ENCODE measurements around the gene PAPSS2. TPM values are rescaled to one million over a fixed set of nuclear protein-coding genes. Genes with fewer than 3 reads are reported as not detected.

Gene PAPSS2
- total RNA-seq, 2 experiments from 2014 or later = not detected

- Histone ChIP-seq H3K9me3 (ENCODE audit: low read length) (no peaks in the 10 kb centered on the region), H3K9me2 (ENCODE audit: insufficient read depth, low read length) (no peaks in the 10 kb centered on the region), H3K36me3 (ENCODE audit: insufficient read depth, low read length) (no peaks in the 10 kb centered on the region), H3K79me2 (ENCODE audit: insufficient read depth, low read depth, low read length) (no peaks in the 10 kb centered on the region), H3K4me3 (ENCODE audit: low read depth, low read length, poor library complexity, severe bottlenecking) (no peak overlapping the region), H3K4me2 (ENCODE audit: low read length) (no peak overlapping the region), H2AFZ (ENCODE audit: low read length) (no peak overlapping the region), H4K20me1 (ENCODE audit: insufficient read depth, low read length) (no peaks in the 10 kb centered on the region), H3K27ac (ENCODE audit: low read depth, low read length, poor library complexity, severe bottlenecking) (no peak overlapping the region), H3K4me1 (ENCODE audit: insufficient read depth, low read length, poor library complexity, severe bottlenecking) (no peaks in the 10 kb centered on the region)
- intact Hi-C loops (cut with micrococcal nuclease; ENCODE audit: unreplicated experiment) = no loop called here
- no peak for TF ChIP-seq CTCF (conservative IDR thresholded peaks at IDR 0.05; ENCODE audit: low read length)
- TF ChIP-seq EZH2phosphoT487 (IDR thresholded peaks at IDR 0.05; ENCODE audit: borderline replicate concordance, low read depth, low read length) = no peak
- no peak for DNase-seq (ENCODE audit: low spot score)
- BruUV-seq (replicated peaks) = no TSS peak
- POLR2A ChIA-PET = no interaction called here
- CTCF ChIA-PET (ENCODE audit: unreplicated experiment) = no interaction called here
Observed at GRCh38 chr10:87626422-87626892, 33.2 kb upstream of the PAPSS2 start.

GRCh38 chr10:87630171-87630570 lies 29.5 kb upstream of the PAPSS2 start:
- CTCF ChIA-PET (ENCODE audit: unreplicated experiment) = no interaction called here
- TF ChIP-seq CTCF (conservative IDR thresholded peaks at IDR 0.05; ENCODE audit: low read length) (no peak), EZH2phosphoT487 (IDR thresholded peaks at IDR 0.05; ENCODE audit: borderline replicate concordance, low read depth, low read length) (no peak)
- H3K4me1 ChIP-seq (ENCODE audit: insufficient read depth, low read length, poor library complexity, severe bottlenecking) = no peaks in the 10 kb centered on the region
- no peak overlapping the region for H3K27ac ChIP-seq (ENCODE audit: low read depth, low read length, poor library complexity, severe bottlenecking)
- no peaks in the 10 kb centered on the region for H3K36me3 ChIP-seq (ENCODE audit: insufficient read depth, low read length)
- no peak for DNase-seq (ENCODE audit: low spot score)
- H3K4me3 ChIP-seq (ENCODE audit: low read depth, low read length, poor library complexity, severe bottlenecking) = no peak overlapping the region
- H2AFZ ChIP-seq (ENCODE audit: low read length) = no peak overlapping the region
- BruUV-seq (replicated peaks) = no TSS peak
- H4K20me1 ChIP-seq (ENCODE audit: insufficient read depth, low read length) = no peaks in the 10 kb centered on the region
- H3K9me2 ChIP-seq (ENCODE audit: insufficient read depth, low read length) = no peaks in the 10 kb centered on the region
- POLR2A ChIA-PET = no interaction called here
- intact Hi-C loops (cut with micrococcal nuclease; ENCODE audit: unreplicated experiment) = no loop called here
- H3K9me3 ChIP-seq (ENCODE audit: low read length) = no peaks in the 10 kb centered on the region
- H3K4me2 ChIP-seq (ENCODE audit: low read length) = no peak overlapping the region
- no peaks in the 10 kb centered on the region for H3K79me2 ChIP-seq (ENCODE audit: insufficient read depth, low read depth, low read length)

- Histone ChIP-seq H3K79me2 (ENCODE audit: insufficient read depth, low read depth, low read length) (no peaks in the 10 kb centered on the region), H3K9me3 (ENCODE audit: low read length) (no peaks in the 10 kb centered on the region), H3K27ac (ENCODE audit: low read depth, low read length, poor library complexity, severe bottlenecking) (no peak overlapping the region), H2AFZ (ENCODE audit: low read length) (no peak overlapping the region), H3K4me2 (ENCODE audit: low read length) (no peak overlapping the region), H3K9me2 (ENCODE audit: insufficient read depth, low read length) (no peaks in the 10 kb centered on the region), H3K36me3 (ENCODE audit: insufficient read depth, low read length) (no peaks in the 10 kb centered on the region), H3K4me1 (ENCODE audit: insufficient read depth, low read length, poor library complexity, severe bottlenecking) (no peaks in the 10 kb centered on the region), H3K4me3 (ENCODE audit: low read depth, low read length, poor library complexity, severe bottlenecking) (no peak overlapping the region), H4K20me1 (ENCODE audit: insufficient read depth, low read length) (no peaks in the 10 kb centered on the region)
- BruUV-seq (replicated peaks) = no TSS peak
- intact Hi-C loops (cut with micrococcal nuclease; ENCODE audit: unreplicated experiment) = no loop called here
- DNase-seq (ENCODE audit: low spot score) = no peak
- ChIA-PET CTCF (ENCODE audit: unreplicated experiment) (no interaction called here), POLR2A (no interaction called here)
- TF ChIP-seq CTCF (conservative IDR thresholded peaks at IDR 0.05; ENCODE audit: low read length) (no peak), EZH2phosphoT487 (IDR thresholded peaks at IDR 0.05; ENCODE audit: borderline replicate concordance, low read depth, low read length) (no peak)
Observed at GRCh38 chr10:87632454-87632853, 27.2 kb upstream of the PAPSS2 start.
